Measurements from ENCODE around the gene KPNA1. TPM values are rescaled to one million over a fixed set of nuclear protein-coding genes. Genes with fewer than 3 reads are reported as not detected.

The KPNA1 gene
- total and polyA plus RNA-seq, 2 of the 13 experiments (the other 11 are each of a cell fraction or from before 2014, with no cell fraction given) = 15.4 to 30.0 TPM

DNA sequence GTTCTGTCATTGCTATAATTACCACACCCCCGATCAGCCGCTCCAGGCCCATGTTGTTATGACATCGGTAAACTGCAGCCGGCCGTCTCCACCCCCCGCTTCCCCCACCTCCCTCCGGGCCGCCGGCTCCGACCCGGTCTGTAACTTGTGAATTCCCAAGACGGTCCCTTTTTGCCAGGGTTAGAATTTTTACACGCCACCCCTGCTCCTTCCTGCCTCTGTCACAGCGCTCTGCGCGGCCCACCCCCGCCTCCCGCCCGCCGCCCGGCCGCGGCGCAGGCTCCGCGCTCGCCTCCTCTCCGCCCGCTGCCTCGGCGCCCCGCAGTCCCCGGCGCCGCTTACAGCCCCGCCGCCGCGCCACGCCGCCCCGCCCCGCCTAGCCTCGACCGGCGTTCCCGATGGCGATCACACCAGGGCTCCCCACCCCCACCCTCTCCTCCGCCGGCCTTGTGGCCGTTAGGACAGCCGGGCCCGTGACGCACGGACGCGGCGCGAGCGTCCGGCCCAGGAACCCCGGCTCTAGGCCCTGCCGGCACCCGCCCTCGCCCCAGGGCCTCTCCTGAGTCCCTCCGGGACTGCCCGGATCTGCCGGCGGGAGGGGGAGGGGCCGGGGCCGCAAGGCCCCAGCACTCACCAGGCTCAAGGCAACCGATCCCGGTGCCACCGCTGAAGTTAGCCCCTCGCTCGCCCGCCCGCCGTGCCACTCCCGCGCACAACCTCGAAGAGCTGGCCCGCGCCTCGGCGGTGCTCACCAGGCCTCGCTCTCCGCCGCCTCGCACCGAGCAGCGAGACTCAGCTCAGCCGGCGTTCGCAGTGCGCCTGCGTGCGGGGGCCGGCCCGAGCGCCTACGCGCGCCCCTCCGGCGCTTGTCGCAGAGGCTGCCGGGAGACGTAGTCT lies at the start of gene KPNA1 (continued):
- TF ChIP-seq, protein P1, sequence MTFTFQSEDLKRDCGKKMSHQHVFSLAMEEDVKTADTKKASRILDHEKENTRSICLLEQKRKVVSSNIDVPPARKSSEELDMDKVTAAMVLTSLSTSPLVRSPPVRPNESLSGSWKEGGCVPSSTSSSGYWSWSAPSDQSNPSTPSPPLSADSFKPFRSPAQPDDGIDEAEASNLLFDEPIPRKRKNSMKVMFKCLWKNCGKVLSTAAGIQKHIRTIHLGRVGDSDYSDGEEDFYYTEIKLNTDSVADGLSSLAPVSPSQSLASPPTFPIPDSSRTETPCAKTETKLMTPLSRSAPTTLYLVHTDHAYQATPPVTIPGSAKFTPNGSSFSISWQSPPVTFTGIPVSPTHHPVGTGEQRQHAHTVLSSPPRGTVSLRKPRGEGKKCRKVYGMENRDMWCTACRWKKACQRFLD (CRISPR knock-in tag; IDR thresholded peaks at IDR 0.05; ENCODE audit: borderline replicate concordance) = peak; percentile 72; the same call in 1 of the 2 replicates
- TF ChIP-seq DNMT3B (CRISPR knock-in tag; conservative IDR thresholded peaks at IDR 0.05) (0 out of 2 replicates have a peak, but pooled peaks have one; percentile 63), ZSCAN31 (CRISPR knock-in tag; IDR thresholded peaks at IDR 0.05; ENCODE audit: low read depth) (peak; percentile 84), FOXJ3 (CRISPR knock-in tag; IDR thresholded peaks at IDR 0.05; ENCODE audit: borderline replicate concordance) (no peak), ZNF83 (CRISPR knock-in tag; IDR thresholded peaks at IDR 0.05; ENCODE audit: borderline replicate concordance) (no peak), ZIK1 (CRISPR knock-in tag; IDR thresholded peaks at IDR 0.05; ENCODE audit: borderline replicate concordance, low read depth) (no peak), STAT5B (CRISPR knock-in tag; IDR thresholded peaks at IDR 0.05) (0 out of 2 replicates have a peak, but pooled peaks have one; percentile 8), ZNF558 (CRISPR knock-in tag; IDR thresholded peaks at IDR 0.05; ENCODE audit: borderline replicate concordance) (peak; percentile 69; the same call in 1 of the 2 replicates), MXD4 (CRISPR knock-in tag; IDR thresholded peaks at IDR 0.05) (peak; percentile 46; the same call in 1 of the 2 replicates), FOXC1 (CRISPR knock-in tag; IDR thresholded peaks at IDR 0.05; ENCODE audit: borderline replicate concordance) (peak; percentile 94), KMT2B (CRISPR knock-in tag; IDR thresholded peaks at IDR 0.05) (peak; percentile 59; the same call in 1 of the 2 replicates), ZNF749 (CRISPR knock-in tag; IDR thresholded peaks at IDR 0.05; ENCODE audit: borderline replicate concordance) (no peak), SIN3A (IDR thresholded peaks at IDR 0.05; ENCODE audit: borderline replicate concordance, low read depth, low read length) (peak; percentile 80; the same call in 1 of the 2 replicates)
- TF ChIP-seq, protein P2, sequence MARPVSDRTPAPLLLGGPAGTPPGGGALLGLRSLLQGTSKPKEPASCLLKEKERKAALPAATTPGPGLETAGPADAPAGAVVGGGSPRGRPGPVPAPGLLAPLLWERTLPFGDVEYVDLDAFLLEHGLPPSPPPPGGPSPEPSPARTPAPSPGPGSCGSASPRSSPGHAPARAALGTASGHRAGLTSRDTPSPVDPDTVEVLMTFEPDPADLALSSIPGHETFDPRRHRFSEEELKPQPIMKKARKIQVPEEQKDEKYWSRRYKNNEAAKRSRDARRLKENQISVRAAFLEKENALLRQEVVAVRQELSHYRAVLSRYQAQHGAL (CRISPR knock-in tag; IDR thresholded peaks at IDR 0.05; ENCODE audit: not compliant biosample characterization) = no peak
- TF ChIP-seq, protein P3, sequence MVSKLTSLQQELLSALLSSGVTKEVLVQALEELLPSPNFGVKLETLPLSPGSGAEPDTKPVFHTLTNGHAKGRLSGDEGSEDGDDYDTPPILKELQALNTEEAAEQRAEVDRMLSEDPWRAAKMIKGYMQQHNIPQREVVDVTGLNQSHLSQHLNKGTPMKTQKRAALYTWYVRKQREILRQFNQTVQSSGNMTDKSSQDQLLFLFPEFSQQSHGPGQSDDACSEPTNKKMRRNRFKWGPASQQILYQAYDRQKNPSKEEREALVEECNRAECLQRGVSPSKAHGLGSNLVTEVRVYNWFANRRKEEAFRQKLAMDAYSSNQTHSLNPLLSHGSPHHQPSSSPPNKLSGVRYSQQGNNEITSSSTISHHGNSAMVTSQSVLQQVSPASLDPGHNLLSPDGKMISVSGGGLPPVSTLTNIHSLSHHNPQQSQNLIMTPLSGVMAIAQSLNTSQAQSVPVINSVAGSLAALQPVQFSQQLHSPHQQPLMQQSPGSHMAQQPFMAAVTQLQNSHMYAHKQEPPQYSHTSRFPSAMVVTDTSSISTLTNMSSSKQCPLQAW (CRISPR knock-in tag; IDR thresholded peaks at IDR 0.05) = 0 out of 2 replicates have a peak, but pooled peaks have one; percentile 25
- TF ChIP-seq, protein P4, sequence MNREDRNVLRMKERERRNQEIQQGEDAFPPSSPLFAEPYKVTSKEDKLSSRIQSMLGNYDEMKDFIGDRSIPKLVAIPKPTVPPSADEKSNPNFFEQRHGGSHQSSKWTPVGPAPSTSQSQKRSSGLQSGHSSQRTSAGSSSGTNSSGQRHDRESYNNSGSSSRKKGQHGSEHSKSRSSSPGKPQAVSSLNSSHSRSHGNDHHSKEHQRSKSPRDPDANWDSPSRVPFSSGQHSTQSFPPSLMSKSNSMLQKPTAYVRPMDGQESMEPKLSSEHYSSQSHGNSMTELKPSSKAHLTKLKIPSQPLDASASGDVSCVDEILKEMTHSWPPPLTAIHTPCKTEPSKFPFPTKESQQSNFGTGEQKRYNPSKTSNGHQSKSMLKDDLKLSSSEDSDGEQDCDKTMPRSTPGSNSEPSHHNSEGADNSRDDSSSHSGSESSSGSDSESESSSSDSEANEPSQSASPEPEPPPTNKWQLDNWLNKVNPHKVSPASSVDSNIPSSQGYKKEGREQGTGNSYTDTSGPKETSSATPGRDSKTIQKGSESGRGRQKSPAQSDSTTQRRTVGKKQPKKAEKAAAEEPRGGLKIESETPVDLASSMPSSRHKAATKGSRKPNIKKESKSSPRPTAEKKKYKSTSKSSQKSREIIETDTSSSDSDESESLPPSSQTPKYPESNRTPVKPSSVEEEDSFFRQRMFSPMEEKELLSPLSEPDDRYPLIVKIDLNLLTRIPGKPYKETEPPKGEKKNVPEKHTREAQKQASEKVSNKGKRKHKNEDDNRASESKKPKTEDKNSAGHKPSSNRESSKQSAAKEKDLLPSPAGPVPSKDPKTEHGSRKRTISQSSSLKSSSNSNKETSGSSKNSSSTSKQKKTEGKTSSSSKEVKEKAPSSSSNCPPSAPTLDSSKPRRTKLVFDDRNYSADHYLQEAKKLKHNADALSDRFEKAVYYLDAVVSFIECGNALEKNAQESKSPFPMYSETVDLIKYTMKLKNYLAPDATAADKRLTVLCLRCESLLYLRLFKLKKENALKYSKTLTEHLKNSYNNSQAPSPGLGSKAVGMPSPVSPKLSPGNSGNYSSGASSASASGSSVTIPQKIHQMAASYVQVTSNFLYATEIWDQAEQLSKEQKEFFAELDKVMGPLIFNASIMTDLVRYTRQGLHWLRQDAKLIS (CRISPR knock-in tag; IDR thresholded peaks at IDR 0.05) = no peak
- TF ChIP-seq, protein P5, sequence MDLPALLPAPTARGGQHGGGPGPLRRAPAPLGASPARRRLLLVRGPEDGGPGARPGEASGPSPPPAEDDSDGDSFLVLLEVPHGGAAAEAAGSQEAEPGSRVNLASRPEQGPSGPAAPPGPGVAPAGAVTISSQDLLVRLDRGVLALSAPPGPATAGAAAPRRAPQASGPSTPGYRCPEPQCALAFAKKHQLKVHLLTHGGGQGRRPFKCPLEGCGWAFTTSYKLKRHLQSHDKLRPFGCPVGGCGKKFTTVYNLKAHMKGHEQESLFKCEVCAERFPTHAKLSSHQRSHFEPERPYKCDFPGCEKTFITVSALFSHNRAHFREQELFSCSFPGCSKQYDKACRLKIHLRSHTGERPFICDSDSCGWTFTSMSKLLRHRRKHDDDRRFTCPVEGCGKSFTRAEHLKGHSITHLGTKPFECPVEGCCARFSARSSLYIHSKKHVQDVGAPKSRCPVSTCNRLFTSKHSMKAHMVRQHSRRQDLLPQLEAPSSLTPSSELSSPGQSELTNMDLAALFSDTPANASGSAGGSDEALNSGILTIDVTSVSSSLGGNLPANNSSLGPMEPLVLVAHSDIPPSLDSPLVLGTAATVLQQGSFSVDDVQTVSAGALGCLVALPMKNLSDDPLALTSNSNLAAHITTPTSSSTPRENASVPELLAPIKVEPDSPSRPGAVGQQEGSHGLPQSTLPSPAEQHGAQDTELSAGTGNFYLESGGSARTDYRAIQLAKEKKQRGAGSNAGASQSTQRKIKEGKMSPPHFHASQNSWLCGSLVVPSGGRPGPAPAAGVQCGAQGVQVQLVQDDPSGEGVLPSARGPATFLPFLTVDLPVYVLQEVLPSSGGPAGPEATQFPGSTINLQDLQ (CRISPR knock-in tag; IDR thresholded peaks at IDR 0.05) = 0 out of 2 replicates have a peak, but pooled peaks have one; percentile 48

Measured in HepG2 (cell line).